NCI-H2029 treated with DMSO at 0.1 percent for 48 hours (cell line): ENCODE data around the gene PCDH9.

Experiments used
- DNase-seq: peaks from one replicate; lab custom pipeline; 2025; lab: John Stamatoyannopoulos, UW

The PCDH9 gene

DNA sequence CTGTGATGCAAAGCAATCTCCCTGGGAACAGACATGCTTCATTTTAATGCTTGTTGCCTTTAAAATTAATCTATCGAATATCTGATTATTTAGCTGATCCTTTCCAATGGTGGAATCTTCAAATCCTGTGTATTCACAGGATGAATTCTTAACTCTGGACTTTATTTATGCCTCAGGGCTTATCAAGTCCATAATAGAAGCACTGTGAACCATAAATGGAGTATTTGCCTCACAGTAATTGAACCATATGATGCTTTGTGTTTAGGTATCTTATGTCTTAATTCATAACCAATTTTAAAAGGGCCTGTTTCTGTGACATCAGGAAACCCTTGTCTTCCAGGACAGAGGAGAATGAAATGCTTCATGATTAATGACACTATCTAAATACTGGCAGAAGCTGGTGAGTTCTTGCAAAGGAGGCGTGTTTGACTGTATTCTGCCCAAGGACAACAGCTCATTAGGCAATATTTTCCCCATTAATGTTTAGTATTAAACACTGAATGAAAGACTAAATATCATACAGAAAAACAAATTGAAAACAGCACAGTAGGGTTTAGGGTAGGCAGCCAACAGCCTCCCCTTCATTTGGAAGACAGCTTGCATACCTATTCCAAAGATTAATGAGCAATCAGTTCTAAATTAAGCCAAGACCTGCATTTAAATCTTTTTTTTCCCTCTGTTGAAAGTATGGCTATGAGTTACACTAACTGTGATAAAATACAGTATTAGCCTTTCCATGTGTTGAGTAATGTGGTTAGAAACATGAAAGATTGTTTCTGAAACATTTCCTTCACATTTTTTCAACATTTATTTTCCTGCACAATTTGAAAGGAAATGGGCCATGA lies 709.4 kb downstream of the PCDH9 start:
- DNase-seq, result no peak

GRCh38 chr13:66519259-66519658 lies 710.9 kb downstream of the PCDH9 start:
- no peak for DNase-seq

GRCh38 chr13:66518068-66518467 lies 712.1 kb downstream of the PCDH9 start:
- no peak for DNase-seq

DNA sequence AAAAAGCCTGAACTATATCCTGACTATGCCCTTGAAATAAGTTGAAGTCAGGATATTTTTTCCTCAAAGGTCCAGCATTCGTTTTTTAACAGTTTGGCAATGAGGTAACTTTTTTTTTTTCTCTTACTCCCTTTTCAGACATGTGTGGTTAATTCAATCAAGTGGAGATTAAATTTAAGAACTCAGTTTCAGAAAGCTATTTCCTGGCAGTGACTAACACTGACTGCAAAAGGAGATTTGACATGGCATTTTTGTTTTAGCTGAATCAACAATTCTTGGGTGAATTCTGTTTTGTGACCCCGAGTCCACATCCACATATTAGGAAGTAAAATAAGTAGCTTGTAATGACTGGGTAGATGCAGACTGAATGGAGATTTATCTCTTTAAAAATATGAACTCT lies 716.4 kb downstream of the PCDH9 start:
- DNase-seq, result no peak

DNA sequence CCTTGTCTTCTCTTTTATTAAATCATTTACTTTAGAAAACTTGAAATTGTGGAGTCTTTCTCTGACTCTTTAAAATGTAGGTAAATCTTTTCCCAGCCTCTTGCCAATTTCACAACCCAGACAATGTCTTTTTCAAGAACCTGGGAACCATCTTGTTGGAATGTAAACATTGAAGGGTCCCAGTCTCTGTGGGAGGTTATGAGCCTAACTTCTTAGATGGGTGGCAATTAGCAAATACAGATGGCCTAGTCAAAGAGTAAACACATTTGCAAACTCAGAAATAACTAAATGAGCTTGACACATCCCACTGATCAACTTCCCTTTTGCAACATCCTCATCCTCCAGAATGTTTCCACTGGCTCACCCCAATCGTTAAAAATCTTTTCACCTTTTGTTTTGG lies 721.0 kb downstream of the PCDH9 start:
- no peak for DNase-seq

GRCh38 chr13:66508153-66508909 lies 721.8 kb downstream of the PCDH9 start:
- no peak for DNase-seq

DNA sequence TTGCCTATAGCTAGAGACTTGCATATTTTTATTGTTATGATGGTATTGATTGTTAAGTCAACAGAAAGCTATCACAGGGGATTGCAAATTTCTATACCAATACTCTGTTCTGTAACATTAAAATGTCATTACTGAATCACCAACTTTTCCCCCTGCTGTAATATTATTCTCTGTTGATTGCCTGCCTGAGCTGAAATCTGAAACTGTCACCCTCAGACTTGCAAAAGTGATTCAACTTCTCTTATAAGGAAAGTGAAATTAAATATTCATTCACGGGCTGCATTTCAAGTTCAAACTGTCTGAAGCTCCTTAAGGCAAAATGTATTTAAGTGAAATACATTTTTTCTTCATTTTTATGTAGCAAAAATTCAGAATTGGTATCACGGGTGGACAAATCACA lies 723.2 kb downstream of the PCDH9 start:
- no peak for DNase-seq

DNA sequence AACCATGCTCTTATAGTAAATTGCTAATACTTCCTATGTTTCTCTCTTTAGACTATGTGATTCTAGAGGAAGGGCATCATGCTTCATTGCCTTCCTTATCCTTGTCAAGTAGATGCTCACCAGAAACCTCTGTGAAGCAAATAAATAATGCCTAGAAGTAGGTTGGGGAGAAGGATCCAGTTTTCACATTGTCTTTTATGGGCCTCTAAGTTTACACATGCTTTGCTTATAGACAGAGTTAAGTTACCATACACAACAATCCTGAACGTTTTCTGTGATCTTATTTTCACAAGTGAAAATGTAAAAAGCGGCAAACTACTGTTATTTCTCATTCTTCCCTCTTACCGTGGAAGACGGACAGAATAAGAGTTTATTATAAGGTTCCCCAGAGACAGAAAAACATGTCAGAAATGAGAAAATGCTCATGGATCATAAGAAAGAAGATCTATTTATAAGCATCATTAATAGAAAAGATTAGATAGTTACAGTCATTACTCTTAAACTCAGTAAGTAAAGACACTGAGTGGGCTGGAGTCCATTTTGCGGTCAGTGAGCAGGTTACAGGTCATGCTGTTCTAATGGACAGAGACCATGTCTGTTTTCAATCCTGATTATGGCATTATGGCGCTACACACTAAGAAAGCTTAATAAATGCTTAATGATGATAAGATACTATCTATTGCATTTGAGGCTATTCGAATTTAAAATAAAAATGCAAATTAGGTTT lies 723.9 kb downstream of the PCDH9 start:
- DNase-seq, result no peak

DNA sequence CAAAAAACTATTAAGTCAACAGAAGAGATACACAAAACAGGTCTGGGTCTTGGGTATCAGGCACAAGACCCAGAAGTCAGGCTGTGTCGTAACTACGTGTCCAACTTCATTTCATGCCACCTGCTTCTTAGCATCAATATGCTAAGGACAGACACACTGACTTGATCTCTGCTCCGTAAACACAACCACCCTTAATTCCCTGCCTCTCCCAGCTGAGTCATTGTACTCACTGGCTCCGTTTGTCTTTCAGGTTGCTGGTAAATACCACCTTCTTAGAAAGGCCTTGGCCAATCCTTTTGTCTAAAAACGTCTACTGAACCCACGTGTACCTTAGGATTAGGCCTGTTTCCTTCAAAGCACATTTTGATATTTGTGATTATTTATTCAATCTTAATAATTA lies 726.2 kb downstream of the PCDH9 start:
- DNase-seq, result no peak

DNA sequence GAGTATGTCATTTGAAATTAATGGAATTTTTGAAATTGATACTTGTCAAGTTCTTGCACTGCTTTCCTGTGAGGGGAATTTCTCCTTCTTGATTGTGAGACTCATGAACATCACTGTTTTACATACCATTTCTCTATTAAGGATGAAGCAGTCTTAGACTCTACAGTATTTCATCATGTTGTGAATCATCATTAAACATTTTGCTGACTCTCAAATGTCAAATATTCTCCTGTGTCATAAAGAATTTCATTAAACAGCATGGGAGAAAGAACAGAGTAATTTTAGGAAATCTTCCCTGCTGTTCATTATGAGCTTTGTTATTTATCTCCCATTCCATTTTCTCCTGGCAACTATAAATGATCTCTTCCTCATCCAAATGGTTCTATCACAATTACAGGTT lies 729.0 kb downstream of the PCDH9 start:
- no peak for DNase-seq

DNA sequence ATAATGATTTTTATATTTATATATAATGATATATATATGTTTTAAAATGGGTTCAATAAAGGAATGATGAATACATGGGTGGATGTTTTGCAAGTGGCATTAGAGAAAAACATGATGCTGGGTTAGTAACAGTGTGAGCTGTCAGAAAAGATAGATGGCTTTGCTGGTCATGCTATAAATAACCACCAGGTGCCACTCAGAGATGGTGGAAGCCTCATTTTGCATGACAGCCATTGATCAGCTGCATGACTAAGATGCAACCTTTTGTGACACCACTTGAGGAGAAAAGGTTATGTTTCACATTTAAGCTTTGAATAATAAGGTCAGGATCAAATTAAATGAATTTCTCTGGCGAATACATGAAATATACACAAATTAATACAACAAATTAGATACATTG lies 737.7 kb downstream of the PCDH9 start:
- no peak for DNase-seq

DNA sequence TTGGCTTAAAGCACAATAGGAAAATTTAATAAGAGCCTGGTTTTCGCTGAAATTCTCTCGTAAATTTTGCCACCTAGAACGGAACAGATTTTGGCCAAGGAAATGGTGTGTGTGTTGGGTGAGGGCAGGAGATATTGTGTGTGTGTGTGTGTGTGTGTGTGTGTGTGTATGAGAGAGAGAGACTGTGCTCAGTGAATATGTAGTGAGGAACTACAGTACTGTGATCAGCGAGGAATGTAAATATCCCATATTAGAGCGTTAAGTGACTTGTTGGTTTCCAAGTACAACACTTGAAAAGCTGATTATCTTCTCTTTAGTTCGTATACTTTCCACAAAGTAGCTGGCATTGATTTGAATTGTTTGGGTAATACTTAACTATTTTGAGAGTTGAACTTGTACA lies 738.9 kb downstream of the PCDH9 start:
- DNase-seq, result no peak

- DNase-seq, result no peak
These were observed 740.5 kb downstream of the PCDH9 start for GRCh38 chr13:66489586-66489985.

GRCh38 chr13:66489172-66489571 lies 741.0 kb downstream of the PCDH9 start:
- DNase-seq, result no peak

DNA sequence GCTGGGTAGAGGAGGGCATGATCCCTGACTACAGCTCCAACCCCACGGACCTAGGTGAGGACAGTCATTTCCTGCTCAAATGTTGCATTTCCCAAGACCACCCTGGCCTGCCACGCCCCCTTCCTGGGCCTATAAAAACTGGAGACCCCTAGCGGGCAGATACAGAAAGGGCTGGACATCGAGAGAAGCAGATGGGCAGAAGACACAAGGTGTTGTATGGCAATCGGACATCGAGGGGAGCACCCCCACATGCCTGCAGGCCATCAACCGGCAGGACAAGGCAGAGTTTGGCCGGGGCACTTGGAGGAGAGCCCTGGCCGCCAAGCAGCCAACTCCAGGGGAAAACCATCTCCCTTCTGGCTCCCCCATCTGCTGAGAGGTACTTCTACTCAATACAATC lies 746.4 kb downstream of the PCDH9 start:
- DNase-seq, result no peak

DNA sequence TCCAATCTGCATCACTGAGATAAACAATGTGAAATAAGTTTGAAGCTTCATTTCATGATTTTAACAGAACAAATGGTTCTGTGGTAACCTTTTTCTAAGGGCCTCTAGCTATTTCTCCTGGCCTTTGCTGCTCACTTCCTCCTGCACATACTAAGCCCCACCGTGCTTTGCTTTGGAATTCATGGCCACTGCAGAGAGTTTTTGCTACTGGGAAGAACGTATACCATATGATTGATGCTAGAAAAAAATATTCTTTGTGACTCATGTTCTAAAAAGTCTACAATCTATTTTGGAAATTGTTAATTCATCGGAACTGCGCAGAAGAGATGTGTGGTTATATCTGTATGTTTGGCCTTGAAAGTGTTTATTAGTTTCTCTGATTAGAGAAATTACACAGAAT lies 747.3 kb downstream of the PCDH9 start:
- DNase-seq, result no peak

- no peak for DNase-seq
These were observed 752.3 kb downstream of the PCDH9 start for GRCh38 chr13:66477816-66478215.

GRCh38 chr13:66475061-66475460 lies 755.1 kb downstream of the PCDH9 start:
- no peak for DNase-seq

DNA sequence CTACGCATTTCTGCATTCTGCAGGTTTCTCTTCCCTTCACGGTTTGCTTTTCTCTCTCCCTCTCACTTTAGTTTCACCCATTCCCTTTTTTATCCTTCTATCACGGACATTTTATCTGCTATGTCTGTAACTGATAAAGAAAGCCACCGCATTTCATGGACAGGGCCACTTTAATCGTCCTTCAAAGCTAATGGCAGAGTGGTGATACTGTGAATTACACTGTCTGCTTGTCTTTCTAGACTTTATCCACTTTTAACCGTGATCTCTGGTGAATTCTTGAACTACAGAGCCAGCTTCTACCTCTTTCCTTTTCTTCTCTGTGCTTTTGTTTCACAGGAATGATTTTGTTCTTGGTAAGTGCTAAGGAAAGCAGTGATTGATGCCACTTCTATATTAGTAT lies 760.4 kb downstream of the PCDH9 start:
- DNase-seq, result no peak

GRCh38 chr13:66468656-66469055 lies 761.5 kb downstream of the PCDH9 start:
- DNase-seq, result no peak

- DNase-seq, result no peak
These were observed 767.9 kb downstream of the PCDH9 start for GRCh38 chr13:66462187-66462586.

- DNase-seq, result no peak
These were observed 769.1 kb downstream of the PCDH9 start for GRCh38 chr13:66461021-66461420.

GRCh38 chr13:66459634-66460033 lies 770.5 kb downstream of the PCDH9 start:
- no peak for DNase-seq
